RWPE2 (cell line): ENCODE data around the gene DNM1.

Experiments used
- ATAC-seq: fragments of 200-7000 bp; cut with Tn5 transposase; 3 replicates; pipeline ENCODE4 v1.9.1; 2021; ENCODE audit warnings: low read depth
- DNase-seq: peaks from one replicate; pipeline ENCODE4 v3.0.0-alpha.2; 2020; ENCODE audit warnings: low spot score
- H3K27ac ChIP-seq: fragments of 450-650 bp; 2 replicates; pipeline ENCODE4 v1.5.1; 2017; ENCODE audit warnings: mild to moderate bottlenecking; ENCODE audit not compliant: poor library complexity, severe bottlenecking
- H3K27me3 ChIP-seq: fragments of 250-450 bp; sonication (Bioruptor Pico); 2 replicates; pipeline ENCODE4 v1.5.1; 2021; ENCODE audit warnings: mild to moderate bottlenecking, moderate library complexity; ENCODE audit not compliant: insufficient read depth, poor library complexity, severe bottlenecking
- H3K36me3 ChIP-seq: fragments of 250-450 bp; sonication (Bioruptor Pico); 2 replicates; pipeline ENCODE4 v1.5.1; 2020; ENCODE audit warnings: low read depth, mild to moderate bottlenecking, moderate library complexity
- H3K4me1 ChIP-seq: fragments of 250-450 bp; sonication (Bioruptor Pico); 2 replicates; pipeline ENCODE4 v1.5.1; 2021; ENCODE audit warnings: mild to moderate bottlenecking, moderate library complexity; ENCODE audit not compliant: insufficient read depth, poor library complexity, severe bottlenecking
- H3K4me3 ChIP-seq: fragments of 250-450 bp; sonication (Bioruptor Pico); 2 replicates; pipeline ENCODE4 v1.5.1; 2021; ENCODE audit warnings: mild to moderate bottlenecking, moderate library complexity; ENCODE audit not compliant: severe bottlenecking
- H3K9me3 ChIP-seq: fragments of 250-450 bp; sonication (Bioruptor Pico); 2 replicates; pipeline ENCODE4 v1.5.1; 2021; ENCODE audit warnings: mild to moderate bottlenecking, moderate library complexity; ENCODE audit not compliant: severe bottlenecking
- CTCF ChIP-seq: fragments of 450-650 bp; IDR thresholded peaks from one replicate; pipeline ENCODE4 v1.5.1; 2017; ENCODE audit warnings: mild to moderate bottlenecking, moderate library complexity; ENCODE audit not compliant: poor library complexity, severe bottlenecking

Gene DNM1

GRCh38 chr9:128218172-128218517 is 15.0 kb downstream of the DNM1 start:
- Histone ChIP-seq H3K27ac (no peak overlapping the region), H3K27me3 (no peaks in the 10 kb centered on the region), H3K4me1 (no peaks in the 10 kb centered on the region), H3K36me3 (no peaks in the 10 kb centered on the region; the same call in 1 of the 2 replicates), H3K4me3 (peak overlapping the region; percentile 22), H3K9me3 (no peaks in the 10 kb centered on the region)
- ATAC-seq (no peak), DNase-seq (no peak)
- TF ChIP-seq CTCF, result no peak

- peak; percentile 97 for DNase-seq
Measured at GRCh38 chr9:128218518-128219389, 15.6 kb downstream of the DNM1 start.

GRCh38 chr9:128219831-128220230 is 16.7 kb downstream of the DNM1 start:
- Histone ChIP-seq H3K36me3 (no peaks in the 10 kb centered on the region; the same call in 1 of the 2 replicates), H3K27me3 (no peaks in the 10 kb centered on the region), H3K4me3 (no peak overlapping the region), H3K27ac (no peak overlapping the region), H3K9me3 (no peaks in the 10 kb centered on the region), H3K4me1 (no peaks in the 10 kb centered on the region)
- ATAC-seq (no peak), DNase-seq (no peak)
- no peak for TF ChIP-seq CTCF

More at GRCh38 chr9:128218518-128219389, 15.6 kb downstream of the DNM1 start:
- ATAC-seq, result peak; percentile 90
- TF ChIP-seq CTCF, result no peak
- Histone ChIP-seq H3K27ac (no peak overlapping the region), H3K27me3 (no peaks in the 10 kb centered on the region), H3K4me1 (no peaks in the 10 kb centered on the region), H3K9me3 (no peaks in the 10 kb centered on the region), H3K36me3 (no peaks in the 10 kb centered on the region; the same call in 1 of the 2 replicates), H3K4me3 (peak overlapping the region; percentile 22)

GRCh38 chr9:128222026-128222425 is 18.8 kb downstream of the DNM1 start:
- no peaks in the 10 kb centered on the region for H3K4me1 ChIP-seq
- H3K9me3 ChIP-seq, result no peaks in the 10 kb centered on the region
- no peak for ATAC-seq
- H3K4me3 ChIP-seq, result no peak overlapping the region
- TF ChIP-seq CTCF, result no peak
- H3K36me3 ChIP-seq, result no peaks in the 10 kb centered on the region; the same call in 1 of the 2 replicates
- H3K27me3 ChIP-seq, result no peaks in the 10 kb centered on the region
- no peak overlapping the region for H3K27ac ChIP-seq
- no peak for DNase-seq
